ENCODE data around the gene PRR22. TPM values are rescaled to one million over a fixed set of nuclear protein-coding genes. Genes with fewer than 3 reads are reported as not detected.

Gene PRR22
- total and polyA plus RNA-seq, 9 of the 15 experiments (the other 6 are each of a cell fraction or from before 2014, with no cell fraction given) = 0.03 to 12.0 (median 2.0) TPM; not detected in 1

GRCh38 chr19:5827891-5828660 is 43.5 kb upstream of the PRR22 start (continued):
- TF ChIP-seq ELF1 (tag; IDR thresholded peaks at IDR 0.05) = peak; percentile 11; the same call in 1 of the 2 replicates
- peak; percentile 84 to 89 for TF ChIP-seq MAZ (CRISPR knock-in tag; conservative IDR thresholded peaks at IDR 0.05 in 1 of 2, IDR thresholded peaks at IDR 0.05 in 1 of 2)
- TF ChIP-seq RB1 (IDR thresholded peaks at IDR 0.05; ENCODE audit: low read depth) = peak; percentile 69; the same call in 1 of the 2 replicates
- TF ChIP-seq ID3 (CRISPR knock-in tag; IDR thresholded peaks at IDR 0.05) = no peak
- peak; percentile 70; the same call in 1 of the 2 replicates for TF ChIP-seq ID3 (tag; IDR thresholded peaks at IDR 0.05)
- peak; percentile 55 for TF ChIP-seq FIP1L1 (IDR thresholded peaks at IDR 0.05; ENCODE audit: low read depth, low read length, poor library complexity, severe bottlenecking)
- TF ChIP-seq ZBTB26 (CRISPR knock-in tag; IDR thresholded peaks at IDR 0.05) = peak; percentile 86
- TF ChIP-seq GABPB1 (CRISPR knock-in tag; IDR thresholded peaks at IDR 0.05) = peak; percentile 62
- peak; percentile 91 for TF ChIP-seq OTX1 (CRISPR knock-in tag; IDR thresholded peaks at IDR 0.05)
- TF ChIP-seq ZFP91 (CRISPR knock-in tag; IDR thresholded peaks at IDR 0.05) = no peak
- TF ChIP-seq ZMIZ1 (IDR thresholded peaks at IDR 0.05; ENCODE audit: low read depth in 2 of 2, low read length in 2 of 2) = peak in 1 of 2 experiments; percentile 75; a peak in 1 of 4 replicates
- peak; percentile 85 for TF ChIP-seq POLR2AphosphoS5 (IDR thresholded peaks at IDR 0.05; ENCODE audit: control insufficient read depth, insufficient read depth, low read depth, low read length)
- peak; percentile 76; the same call in 1 of the 2 replicates for TF ChIP-seq TOE1 (IDR thresholded peaks at IDR 0.05; ENCODE audit: borderline replicate concordance)
- no peak for TF ChIP-seq TOE1 (CRISPR knock-in tag; IDR thresholded peaks at IDR 0.05; ENCODE audit: borderline replicate concordance, low read depth)
- TF ChIP-seq KLF16 (IDR thresholded peaks at IDR 0.05) = no peak
- TF ChIP-seq ZNF134 (CRISPR knock-in tag; conservative IDR thresholded peaks at IDR 0.05) = no peak
- TF ChIP-seq SRF (CRISPR knock-in tag; IDR thresholded peaks at IDR 0.05) = peak in 1 of 2 experiments; percentile 61; a peak in 1 of 4 replicates
- no peak for TF ChIP-seq MTA2 (IDR thresholded peaks at IDR 0.05; ENCODE audit: low read depth)
- TF ChIP-seq HNRNPH1 (optimal IDR thresholded peaks at IDR 0.05; ENCODE audit: low read depth, low read length) = no peak
- TF ChIP-seq RNF2 (IDR thresholded peaks at IDR 0.05) = peak; percentile 84
- TF ChIP-seq RCOR1 (IDR thresholded peaks at IDR 0.05; ENCODE audit: borderline replicate concordance in 1 of 2, low read depth in 2 of 2, low read length in 2 of 2) = peak; percentile 16 to 39; a peak in 2 of 4 replicates

Measured in K562 (cell line).